GM12872 (cell line): Measurements from ENCODE around the gene UMAD1.

ENCODE experiments used
- CTCF ChIP-seq: IDR thresholded peaks from 3 replicates; pipeline ENCODE4 v1.5.1; 2011; ENCODE audit warnings: low read depth, mild to moderate bottlenecking, low read length, moderate library complexity; ENCODE audit not compliant: insufficient read depth

The UMAD1 gene

GRCh38 chr7:7681936-7682329 lies 41.4 kb downstream of the UMAD1 start:
- no peak for TF ChIP-seq CTCF

DNA sequence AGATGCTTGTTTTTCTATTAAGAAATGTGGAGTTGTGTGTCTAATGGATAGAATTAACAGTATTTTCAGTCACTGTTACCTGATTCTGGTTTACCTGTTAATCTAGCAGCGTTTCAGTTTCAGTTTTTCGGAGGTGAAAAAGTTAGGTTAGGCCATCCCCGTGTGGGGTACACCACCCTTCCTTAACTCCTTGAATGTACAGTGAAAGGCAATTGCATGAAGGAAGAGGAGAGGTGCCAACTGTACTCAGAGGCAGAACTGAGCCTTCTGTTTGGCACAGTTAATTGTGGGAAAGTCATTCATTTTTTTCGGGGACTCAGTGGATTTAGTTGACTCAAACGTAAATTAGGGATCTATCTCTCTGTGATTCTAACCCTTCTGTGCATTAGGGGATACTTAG lies 42.3 kb downstream of the UMAD1 start:
- TF ChIP-seq CTCF, result no peak

DNA sequence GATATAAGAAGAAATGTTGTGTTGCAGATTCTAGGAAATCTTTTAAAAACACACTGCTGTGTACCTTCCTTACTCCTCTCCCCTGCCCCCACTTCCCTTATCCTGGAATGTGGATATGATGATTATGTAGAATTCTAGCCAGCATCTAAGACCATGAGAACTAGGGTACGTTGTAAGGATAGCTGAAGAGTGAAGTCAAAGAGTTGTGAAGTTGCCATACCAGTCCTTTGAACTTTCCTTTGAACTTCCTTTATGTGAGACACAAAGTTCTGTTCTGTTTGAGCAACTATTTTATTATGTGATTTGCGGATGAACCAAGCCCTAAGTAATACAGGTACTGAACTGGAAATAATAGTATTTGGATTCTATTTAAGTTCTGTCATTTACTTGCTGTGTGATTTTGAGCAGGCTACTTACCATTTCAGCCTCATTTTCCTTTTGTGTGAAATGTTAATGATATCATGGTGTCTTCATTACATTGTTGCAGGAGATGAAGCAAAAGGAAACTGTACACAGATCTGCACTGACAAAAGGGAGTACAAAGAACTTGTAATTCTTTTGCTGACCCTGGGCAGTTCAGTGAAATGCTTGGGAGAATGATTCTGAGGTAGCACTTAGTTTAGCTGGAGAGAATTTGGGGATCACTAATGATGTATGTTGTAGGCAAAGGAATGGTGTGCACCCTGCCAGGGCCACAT lies 46.4 kb downstream of the UMAD1 start:
- TF ChIP-seq CTCF, result no peak

DNA sequence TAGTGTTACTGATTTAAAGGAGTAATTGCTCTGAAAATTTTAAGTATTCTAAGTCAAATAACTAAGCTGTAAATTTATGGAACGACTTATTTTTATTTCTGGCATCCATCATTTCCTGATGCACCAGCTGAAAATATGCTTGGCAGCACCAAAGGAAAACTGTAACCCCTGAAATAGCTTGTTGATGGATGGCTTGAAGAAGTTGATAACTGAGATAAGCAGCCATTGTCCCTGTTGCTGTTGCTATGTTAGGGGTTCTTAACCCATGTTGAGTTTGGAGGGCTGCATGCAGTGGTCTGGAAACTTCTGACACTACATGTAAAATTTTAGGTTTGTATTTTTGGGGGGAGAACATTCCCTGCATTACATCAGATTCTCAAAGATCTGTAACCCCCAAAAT lies 47.2 kb downstream of the UMAD1 start:
- no peak for TF ChIP-seq CTCF

DNA sequence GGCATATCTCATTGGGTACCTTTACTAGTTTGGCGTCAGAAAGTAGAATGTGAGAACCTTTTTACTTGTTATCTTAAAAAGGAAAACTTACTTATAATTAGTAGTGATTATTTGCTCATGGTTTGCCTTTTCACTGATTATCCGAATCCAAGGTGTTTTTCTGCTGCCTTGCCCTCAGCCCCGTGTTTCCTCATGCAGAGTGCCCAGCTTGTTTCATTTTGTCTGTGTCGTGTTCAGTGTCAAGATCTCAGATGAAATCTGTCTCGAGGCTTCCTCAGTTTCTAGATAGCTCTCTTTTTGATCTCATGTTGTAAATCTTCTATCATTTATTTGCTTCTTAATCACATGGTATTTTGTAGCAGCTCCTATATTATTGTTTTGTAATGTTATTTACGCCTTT lies 47.8 kb downstream of the UMAD1 start:
- no peak for TF ChIP-seq CTCF

DNA sequence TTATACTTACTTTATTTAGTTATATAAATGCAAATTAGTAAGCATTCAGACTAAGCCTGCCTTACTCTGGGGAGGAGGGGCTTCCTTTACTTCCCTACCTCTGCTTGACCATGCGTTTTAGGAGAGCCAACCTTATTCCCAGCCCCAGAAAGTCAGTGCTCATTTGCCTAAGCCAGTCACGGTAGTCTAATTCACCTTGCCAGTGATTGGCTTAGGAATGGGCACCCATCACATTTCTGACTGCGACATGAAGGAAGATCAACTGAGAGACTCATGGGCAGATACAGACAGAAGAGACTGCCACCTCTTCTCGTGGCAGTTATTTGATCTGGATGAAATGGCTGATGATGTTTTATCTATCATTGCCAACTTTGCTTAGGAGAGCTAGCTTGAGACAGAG lies 48.4 kb downstream of the UMAD1 start:
- TF ChIP-seq CTCF, result no peak

DNA sequence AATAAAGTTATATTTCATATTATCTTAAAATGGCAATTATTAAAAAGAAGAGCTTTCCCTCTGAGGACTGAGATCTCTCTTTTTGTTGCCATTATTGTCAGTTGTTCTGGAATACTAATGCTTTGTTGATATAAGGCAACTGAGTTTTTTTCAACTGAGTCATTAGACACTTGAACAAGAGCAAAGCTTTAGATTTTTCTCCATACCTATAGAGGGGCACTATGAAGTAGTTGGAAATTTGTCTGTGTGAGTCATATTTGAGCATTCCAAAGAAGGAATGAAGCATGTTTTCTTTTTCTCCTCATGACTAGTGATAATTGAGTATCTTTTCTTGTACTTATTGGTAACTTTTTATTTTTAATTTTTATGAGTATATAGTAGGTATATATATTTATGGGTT lies 53.3 kb downstream of the UMAD1 start:
- TF ChIP-seq CTCF, result no peak
